ENCODE results near the gene PAK5. TPM values are rescaled to one million over a fixed set of nuclear protein-coding genes. Genes with fewer than 3 reads are reported as not detected.

Gene PAK5
- polyA plus RNA-seq, 1 of the 3 experiments (the other 2 are of a cell fraction): 0.03 TPM

DNA sequence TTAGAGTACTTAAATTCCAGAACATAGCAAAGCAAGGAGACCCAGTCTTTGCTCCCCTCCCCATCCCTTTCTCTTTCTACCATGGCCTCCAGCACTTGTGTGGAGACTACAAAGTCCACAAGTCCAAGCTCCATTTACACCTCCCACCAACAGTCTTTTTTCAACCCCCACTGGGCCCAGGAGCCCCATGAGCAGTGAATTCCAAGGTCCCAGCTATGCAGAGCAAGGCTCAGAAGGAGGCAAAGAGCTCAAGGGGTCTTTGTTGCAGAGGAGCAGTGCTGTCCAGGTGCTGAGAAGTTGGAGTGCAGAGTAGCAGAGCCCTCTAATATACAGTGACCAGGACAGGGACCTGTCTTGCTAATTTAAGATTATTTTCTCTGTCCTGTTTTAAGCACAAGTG lies 9.0 kb downstream of the PAK5 start:
- DNase-seq: no peak
- H3K9me3 ChIP-seq: no peaks in the 10 kb centered on the region
- H3K79me2 ChIP-seq (ENCODE audit: insufficient read depth): no peaks in the 10 kb centered on the region
- no peaks in the 10 kb centered on the region for H4K20me1 ChIP-seq (ENCODE audit: insufficient read depth)
- H3K9me2 ChIP-seq: no peaks in the 10 kb centered on the region
- ChIA-PET CTCF (no interaction called here), POLR2A (no interaction called here)
- H3K9ac ChIP-seq: no peak overlapping the region
- no peaks in the 10 kb centered on the region for H3F3A ChIP-seq (replicated peaks; ENCODE audit: insufficient read depth)
- no peak overlapping the region for H3K4me3 ChIP-seq (ENCODE audit: low read depth in 2 of 2, low read length in 1 of 2)
- no peaks in the 10 kb centered on the region for H3K36me3 ChIP-seq (replicated peaks in 1 of 2; ENCODE audit: control insufficient read depth in 1 of 2, insufficient read depth in 2 of 2, low read length in 1 of 2)
- TF ChIP-seq, protein P1, sequence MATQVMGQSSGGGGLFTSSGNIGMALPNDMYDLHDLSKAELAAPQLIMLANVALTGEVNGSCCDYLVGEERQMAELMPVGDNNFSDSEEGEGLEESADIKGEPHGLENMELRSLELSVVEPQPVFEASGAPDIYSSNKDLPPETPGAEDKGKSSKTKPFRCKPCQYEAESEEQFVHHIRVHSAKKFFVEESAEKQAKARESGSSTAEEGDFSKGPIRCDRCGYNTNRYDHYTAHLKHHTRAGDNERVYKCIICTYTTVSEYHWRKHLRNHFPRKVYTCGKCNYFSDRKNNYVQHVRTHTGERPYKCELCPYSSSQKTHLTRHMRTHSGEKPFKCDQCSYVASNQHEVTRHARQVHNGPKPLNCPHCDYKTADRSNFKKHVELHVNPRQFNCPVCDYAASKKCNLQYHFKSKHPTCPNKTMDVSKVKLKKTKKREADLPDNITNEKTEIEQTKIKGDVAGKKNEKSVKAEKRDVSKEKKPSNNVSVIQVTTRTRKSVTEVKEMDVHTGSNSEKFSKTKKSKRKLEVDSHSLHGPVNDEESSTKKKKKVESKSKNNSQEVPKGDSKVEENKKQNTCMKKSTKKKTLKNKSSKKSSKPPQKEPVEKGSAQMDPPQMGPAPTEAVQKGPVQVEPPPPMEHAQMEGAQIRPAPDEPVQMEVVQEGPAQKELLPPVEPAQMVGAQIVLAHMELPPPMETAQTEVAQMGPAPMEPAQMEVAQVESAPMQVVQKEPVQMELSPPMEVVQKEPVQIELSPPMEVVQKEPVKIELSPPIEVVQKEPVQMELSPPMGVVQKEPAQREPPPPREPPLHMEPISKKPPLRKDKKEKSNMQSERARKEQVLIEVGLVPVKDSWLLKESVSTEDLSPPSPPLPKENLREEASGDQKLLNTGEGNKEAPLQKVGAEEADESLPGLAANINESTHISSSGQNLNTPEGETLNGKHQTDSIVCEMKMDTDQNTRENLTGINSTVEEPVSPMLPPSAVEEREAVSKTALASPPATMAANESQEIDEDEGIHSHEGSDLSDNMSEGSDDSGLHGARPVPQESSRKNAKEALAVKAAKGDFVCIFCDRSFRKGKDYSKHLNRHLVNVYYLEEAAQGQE (IDR thresholded peaks at IDR 0.05; ENCODE audit: low read depth, low read length): no peak
- H3K27me3 ChIP-seq (ENCODE audit: insufficient read depth): no peaks in the 10 kb centered on the region
- no peak overlapping the region for H3K4me2 ChIP-seq
- H3K4me1 ChIP-seq (ENCODE audit: control insufficient read depth in 1 of 2, insufficient read depth in 2 of 2, low read depth in 1 of 2, low read length in 1 of 2): no peaks in the 10 kb centered on the region; a peak in 1 of 4 replicates
- H2AFZ ChIP-seq (ENCODE audit: low read depth): no peak overlapping the region
- no peak overlapping the region for H3K27ac ChIP-seq (ENCODE audit: low read depth in 2 of 2, low read length in 1 of 2)

DNA sequence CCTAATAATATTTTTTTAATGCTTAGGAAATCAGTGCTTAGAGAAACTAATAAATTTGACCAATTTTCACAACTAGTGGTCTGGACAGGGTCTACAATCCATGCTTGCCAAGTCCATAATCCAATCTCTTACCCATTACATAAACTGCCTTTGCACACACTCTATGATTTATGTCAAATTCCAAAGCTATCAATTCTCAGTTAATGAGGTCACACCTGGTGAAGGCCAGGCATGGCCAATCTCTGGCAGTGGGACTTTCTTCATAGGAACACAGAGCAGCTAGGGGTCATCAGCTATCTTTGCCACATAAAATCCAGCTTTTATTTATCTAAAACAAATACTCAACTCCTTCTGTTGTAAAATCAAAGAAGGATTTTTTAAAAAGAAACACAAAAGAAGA lies 21.2 kb downstream of the PAK5 start:
- no peak overlapping the region for H3K4me3 ChIP-seq (ENCODE audit: low read depth in 2 of 2, low read length in 1 of 2)
- CTCF ChIA-PET: no interaction called here
- no peak overlapping the region for H3K27ac ChIP-seq (ENCODE audit: low read depth in 2 of 2, low read length in 1 of 2)
- H3K9ac ChIP-seq: no peak overlapping the region
- H4K20me1 ChIP-seq (ENCODE audit: insufficient read depth): no peaks in the 10 kb centered on the region
- no peak for DNase-seq
- no peaks in the 10 kb centered on the region for H3K79me2 ChIP-seq (ENCODE audit: insufficient read depth)
- no peaks in the 10 kb centered on the region for H3K36me3 ChIP-seq (replicated peaks in 1 of 2; ENCODE audit: control insufficient read depth in 1 of 2, insufficient read depth in 2 of 2, low read length in 1 of 2)
- H2AFZ ChIP-seq (ENCODE audit: low read depth): no peak overlapping the region
- H3K4me2 ChIP-seq: no peak overlapping the region
- POLR2A ChIA-PET: no interaction called here
- H3K9me3 ChIP-seq: no peaks in the 10 kb centered on the region
- no peaks in the 10 kb centered on the region for H3K9me2 ChIP-seq
- TF ChIP-seq NFIC (IDR thresholded peaks at IDR 0.05; ENCODE audit: borderline replicate concordance): no peak
- TF ChIP-seq RAD21 (IDR thresholded peaks at IDR 0.05; ENCODE audit: low read length): no peak
- TF ChIP-seq SMC3 (IDR thresholded peaks at IDR 0.05; ENCODE audit: low read depth, low read length): no peak
- TF ChIP-seq SIN3A (IDR thresholded peaks at IDR 0.05; ENCODE audit: borderline replicate concordance, low read depth, low read length): no peak
- TF ChIP-seq GATA2 (CRISPR knock-in tag; IDR thresholded peaks at IDR 0.05): no peak
- TF ChIP-seq FOXM1 (IDR thresholded peaks at IDR 0.05; ENCODE audit: low read depth): no peak
- TF ChIP-seq NRF1 (IDR thresholded peaks at IDR 0.05; ENCODE audit: low read depth, low read length): no peak
- TF ChIP-seq GABPA (IDR thresholded peaks at IDR 0.05; ENCODE audit: low read depth): no peak
- TF ChIP-seq, protein P2, sequence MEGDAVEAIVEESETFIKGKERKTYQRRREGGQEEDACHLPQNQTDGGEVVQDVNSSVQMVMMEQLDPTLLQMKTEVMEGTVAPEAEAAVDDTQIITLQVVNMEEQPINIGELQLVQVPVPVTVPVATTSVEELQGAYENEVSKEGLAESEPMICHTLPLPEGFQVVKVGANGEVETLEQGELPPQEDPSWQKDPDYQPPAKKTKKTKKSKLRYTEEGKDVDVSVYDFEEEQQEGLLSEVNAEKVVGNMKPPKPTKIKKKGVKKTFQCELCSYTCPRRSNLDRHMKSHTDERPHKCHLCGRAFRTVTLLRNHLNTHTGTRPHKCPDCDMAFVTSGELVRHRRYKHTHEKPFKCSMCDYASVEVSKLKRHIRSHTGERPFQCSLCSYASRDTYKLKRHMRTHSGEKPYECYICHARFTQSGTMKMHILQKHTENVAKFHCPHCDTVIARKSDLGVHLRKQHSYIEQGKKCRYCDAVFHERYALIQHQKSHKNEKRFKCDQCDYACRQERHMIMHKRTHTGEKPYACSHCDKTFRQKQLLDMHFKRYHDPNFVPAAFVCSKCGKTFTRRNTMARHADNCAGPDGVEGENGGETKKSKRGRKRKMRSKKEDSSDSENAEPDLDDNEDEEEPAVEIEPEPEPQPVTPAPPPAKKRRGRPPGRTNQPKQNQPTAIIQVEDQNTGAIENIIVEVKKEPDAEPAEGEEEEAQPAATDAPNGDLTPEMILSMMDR (IDR thresholded peaks at IDR 0.05): no peak
- TF ChIP-seq MEF2A (IDR thresholded peaks at IDR 0.05; ENCODE audit: borderline replicate concordance, low read depth): no peak
- TF ChIP-seq, protein P3, sequence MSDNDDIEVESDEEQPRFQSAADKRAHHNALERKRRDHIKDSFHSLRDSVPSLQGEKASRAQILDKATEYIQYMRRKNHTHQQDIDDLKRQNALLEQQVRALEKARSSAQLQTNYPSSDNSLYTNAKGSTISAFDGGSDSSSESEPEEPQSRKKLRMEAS (IDR thresholded peaks at IDR 0.05; ENCODE audit: low read depth): no peak
- TF ChIP-seq EZH2phosphoT487 (IDR thresholded peaks at IDR 0.05; ENCODE audit: borderline replicate concordance, low read depth): no peak
- no peak for TF ChIP-seq POLR2AphosphoS5 (IDR thresholded peaks at IDR 0.05; ENCODE audit: low read depth, low read length)
- TF ChIP-seq JUND (IDR thresholded peaks at IDR 0.05): no peak
- TF ChIP-seq, protein P1 (IDR thresholded peaks at IDR 0.05; ENCODE audit: low read depth, low read length): no peak
- no peaks in the 10 kb centered on the region for H3F3A ChIP-seq (replicated peaks; ENCODE audit: insufficient read depth)
- no peaks in the 10 kb centered on the region for H3K27me3 ChIP-seq (ENCODE audit: insufficient read depth)
- no peaks in the 10 kb centered on the region for H3K4me1 ChIP-seq (ENCODE audit: control insufficient read depth in 1 of 2, insufficient read depth in 2 of 2, low read depth in 1 of 2, low read length in 1 of 2)

All from SK-N-SH (cell line).